Activated naive CD4-positive, alpha-beta T cell treated with anti-CD3 and anti-CD28 coated beads for 36 hours (primary cell): ENCODE measurements around the gene EXOC6B. TPM values are rescaled to one million over a fixed set of nuclear protein-coding genes. Genes with fewer than 3 reads are reported as not detected.
"Not testable (repeated sequence)": the region's sequence is repeated elsewhere in the genome, so short reads cannot be mapped to it uniquely, and the experiment has no call there.

Experiments used
- CTCF ChIA-PET: fragments of 350-600 bp; sonication (Branson Sonifier 250); formaldehyde crosslinking; loops from one replicate; lab custom pipeline; 2021; ENCODE audit warnings: antibody characterized with exemption; lab: Charles Lee
- DNase-seq: peaks from one replicate; pipeline ENCODE4 v3.0.0-alpha.2; 2020
- H3K27ac Mint-ChIP-seq: one replicate; pipeline ENCODE4 v1.8.0; 2021; ENCODE audit warnings: mild to moderate bottlenecking, mixed read lengths
- H3K27me3 Mint-ChIP-seq: one replicate; pipeline ENCODE4 v1.8.0; 2021; ENCODE audit warnings: low read depth, mixed read lengths
- H3K36me3 Mint-ChIP-seq: one replicate; pipeline ENCODE4 v1.8.0; 2021; ENCODE audit warnings: low read depth, mixed read lengths
- H3K4me1 Mint-ChIP-seq: one replicate; pipeline ENCODE4 v1.8.0; 2021; ENCODE audit warnings: low read depth, mixed read lengths
- H3K4me3 Mint-ChIP-seq: one replicate; pipeline ENCODE4 v1.8.0; 2021; ENCODE audit warnings: mild to moderate bottlenecking, moderate library complexity, mixed read lengths
- H3K9me3 Mint-ChIP-seq: one replicate; pipeline ENCODE4 v1.8.0; 2021; ENCODE audit warnings: mixed read lengths
- intact Hi-C: fragments of 100-400 bp; cut with micrococcal nuclease; formaldehyde crosslinking; loops from one replicate; pipeline ENCODE4 v1.15.1; 2023
- total RNA-seq, 2 experiments: library from RNA; stranded (reverse); gene quantifications; one replicate each; pipeline ENCODE4 v1.2.3, GENCODE V29; 2021

EXOC6B gene
- total RNA-seq, 2 experiments from 2014 or later: 6.1 to 7.5 TPM

- DNase-seq: no peak
- CTCF ChIA-PET: no interaction called here
- Mint-ChIP-seq H3K27me3 (no peaks in the 10 kb centered on the region), H3K9me3 (peaks cover 3% of the 10 kb centered on the region), H3K4me3 (no peak overlapping the region), H3K36me3 (peaks cover 26% of the 10 kb centered on the region), H3K4me1 (no peaks in the 10 kb centered on the region), H3K27ac (no peak overlapping the region)
- intact Hi-C loops: no loop called here
Measured at GRCh38 chr2:72427022-72427861, 398.6 kb downstream of the EXOC6B start.

- Mint-ChIP-seq H3K36me3 (peaks cover 28% of the 10 kb centered on the region), H3K4me3 (no peak overlapping the region), H3K4me1 (no peaks in the 10 kb centered on the region), H3K9me3 (peaks cover 4% of the 10 kb centered on the region), H3K27ac (no peak overlapping the region), H3K27me3 (no peaks in the 10 kb centered on the region)
- no peak for DNase-seq
- intact Hi-C loops: no loop called here
- CTCF ChIA-PET: no interaction called here
Measured at GRCh38 chr2:72425996-72426395, 399.8 kb downstream of the EXOC6B start.

- Mint-ChIP-seq H3K27ac (no peak overlapping the region), H3K9me3 (peaks cover 10% of the 10 kb centered on the region), H3K4me1 (no peaks in the 10 kb centered on the region), H3K27me3 (no peaks in the 10 kb centered on the region), H3K4me3 (no peak overlapping the region), H3K36me3 (peaks cover 30% of the 10 kb centered on the region)
- CTCF ChIA-PET: no interaction called here
- no peak for DNase-seq
- intact Hi-C loops: no loop called here
Measured at GRCh38 chr2:72423756-72424155, 402.1 kb downstream of the EXOC6B start.

- H3K9me3 Mint-ChIP-seq, H3K27ac Mint-ChIP-seq, intact Hi-C loops, DNase-seq, H3K4me3 Mint-ChIP-seq, H3K27me3 Mint-ChIP-seq, H3K4me1 Mint-ChIP-seq, CTCF ChIA-PET: not testable (repeated sequence)
- H3K36me3 Mint-ChIP-seq: peaks cover 26% of the 10 kb centered on the region
Measured at GRCh38 chr2:72421771-72422379, 404.0 kb downstream of the EXOC6B start.

- no peak overlapping the region for H3K4me3 Mint-ChIP-seq
- no peak for DNase-seq
- peaks cover 6% of the 10 kb centered on the region for H3K36me3 Mint-ChIP-seq
- no peaks in the 10 kb centered on the region for H3K27me3 Mint-ChIP-seq
- H3K9me3 Mint-ChIP-seq: peaks cover 23% of the 10 kb centered on the region
- intact Hi-C loops: no loop called here
- H3K4me1 Mint-ChIP-seq: no peaks in the 10 kb centered on the region
- CTCF ChIA-PET: no interaction called here
- no peak overlapping the region for H3K27ac Mint-ChIP-seq
Measured at GRCh38 chr2:72415781-72416475, 409.9 kb downstream of the EXOC6B start.

- DNase-seq: no peak
- CTCF ChIA-PET: no interaction called here
- no peaks in the 10 kb centered on the region for H3K27me3 Mint-ChIP-seq
- no peak overlapping the region for H3K4me3 Mint-ChIP-seq
- peaks cover 20% of the 10 kb centered on the region for H3K9me3 Mint-ChIP-seq
- H3K36me3 Mint-ChIP-seq: peaks cover 2% of the 10 kb centered on the region
- no peak overlapping the region for H3K27ac Mint-ChIP-seq
- intact Hi-C loops: no loop called here
- no peaks in the 10 kb centered on the region for H3K4me1 Mint-ChIP-seq
Measured at GRCh38 chr2:72415241-72415661, 410.6 kb downstream of the EXOC6B start.

- no peak overlapping the region for H3K4me3 Mint-ChIP-seq
- intact Hi-C loops: no loop called here
- CTCF ChIA-PET: no interaction called here
Measured at GRCh38 chr2:72414137-72414760, 411.6 kb downstream of the EXOC6B start.

GRCh38 chr2:72413716-72414115 is 412.1 kb downstream of the EXOC6B start:
- Mint-ChIP-seq H3K27me3 (no peaks in the 10 kb centered on the region), H3K9me3 (peaks cover 22% of the 10 kb centered on the region), H3K36me3 (peaks cover 2% of the 10 kb centered on the region), H3K27ac (no peak overlapping the region), H3K4me3 (no peak overlapping the region), H3K4me1 (no peaks in the 10 kb centered on the region)
- intact Hi-C loops: no loop called here
- CTCF ChIA-PET: no interaction called here
- DNase-seq: no peak

More at GRCh38 chr2:72414137-72414760, 411.6 kb downstream of the EXOC6B start:
- H3K36me3 Mint-ChIP-seq: peaks cover 2% of the 10 kb centered on the region
- H3K9me3 Mint-ChIP-seq: peaks cover 22% of the 10 kb centered on the region
- no peaks in the 10 kb centered on the region for H3K27me3 Mint-ChIP-seq
- DNase-seq: no peak
- no peaks in the 10 kb centered on the region for H3K4me1 Mint-ChIP-seq
- no peak overlapping the region for H3K27ac Mint-ChIP-seq

GRCh38 chr2:72412214-72412613 is 413.6 kb downstream of the EXOC6B start:
- Mint-ChIP-seq H3K36me3 (peaks cover 2% of the 10 kb centered on the region), H3K27ac (no peak overlapping the region), H3K4me3 (no peak overlapping the region), H3K27me3 (no peaks in the 10 kb centered on the region), H3K9me3 (peaks cover 25% of the 10 kb centered on the region), H3K4me1 (no peaks in the 10 kb centered on the region)
- CTCF ChIA-PET: no interaction called here
- no peak for DNase-seq
- intact Hi-C loops: no loop called here

GRCh38 chr2:72399879-72400278 is 426.0 kb downstream of the EXOC6B start:
- Mint-ChIP-seq H3K4me1 (no peaks in the 10 kb centered on the region), H3K4me3 (no peak overlapping the region), H3K27ac (no peak overlapping the region), H3K27me3 (no peaks in the 10 kb centered on the region), H3K9me3 (peaks cover 19% of the 10 kb centered on the region), H3K36me3 (peaks cover 16% of the 10 kb centered on the region)
- CTCF ChIA-PET: no interaction called here
- DNase-seq: no peak
- intact Hi-C loops: no loop called here

- Mint-ChIP-seq H3K4me3 (no peak overlapping the region), H3K27ac (no peak overlapping the region), H3K9me3 (peaks cover 21% of the 10 kb centered on the region), H3K36me3 (peaks cover 13% of the 10 kb centered on the region), H3K27me3 (no peaks in the 10 kb centered on the region), H3K4me1 (no peaks in the 10 kb centered on the region)
- intact Hi-C loops: no loop called here
- DNase-seq: no peak
- CTCF ChIA-PET: no interaction called here
Measured at GRCh38 chr2:72395096-72395495, 430.7 kb downstream of the EXOC6B start.

GRCh38 chr2:72394541-72395070 is 431.2 kb downstream of the EXOC6B start:
- Mint-ChIP-seq H3K9me3 (peaks cover 19% of the 10 kb centered on the region), H3K27ac (no peak overlapping the region), H3K4me3 (no peak overlapping the region), H3K36me3 (peaks cover 10% of the 10 kb centered on the region), H3K4me1 (no peaks in the 10 kb centered on the region), H3K27me3 (no peaks in the 10 kb centered on the region)
- intact Hi-C loops: no loop called here
- DNase-seq: no peak
- CTCF ChIA-PET: no interaction called here
